Adipocyte (in vitro differentiated cells): Measurements from ENCODE around the gene DHRS4L2.
"Not testable (repeated sequence)": the region's sequence is repeated elsewhere in the genome, so short reads cannot be mapped to it uniquely, and the experiment has no call there.

Experiments
- DNase-seq: peaks from one replicate; pipeline ENCODE4 v3.0.0-alpha.2; 2015; ENCODE audit warnings: low read depth
- H3K27me3 ChIP-seq: replicated peaks from 2 replicates; pipeline ENCODE4 v1.7.0; 2013; ENCODE audit warnings: mild to moderate bottlenecking, low read length, moderate library complexity; ENCODE audit not compliant: control insufficient read depth, insufficient read depth
- H3K36me3 ChIP-seq: 2 replicates; pipeline ENCODE4 v1.7.0; 2013; ENCODE audit warnings: low read length, mild to moderate bottlenecking, moderate library complexity; ENCODE audit not compliant: control insufficient read depth, insufficient read depth, severe bottlenecking
- H3K4me1 ChIP-seq: 2 replicates; pipeline ENCODE4 v1.7.0; 2013; ENCODE audit warnings: mild to moderate bottlenecking, low read length, moderate library complexity; ENCODE audit not compliant: control insufficient read depth, insufficient read depth
- H3K4me3 ChIP-seq: 2 replicates; pipeline ENCODE4 v1.7.0; 2013; ENCODE audit warnings: mild to moderate bottlenecking, low read length, moderate library complexity
- H3K9ac ChIP-seq: 2 replicates; pipeline ENCODE4 v1.7.0; 2013; ENCODE audit warnings: mild to moderate bottlenecking, low read length, moderate library complexity
- H3K9me3 ChIP-seq: 2 replicates; pipeline ENCODE4 v1.7.0; 2013; ENCODE audit warnings: mild to moderate bottlenecking, low read length, moderate library complexity; ENCODE audit not compliant: control insufficient read depth

DHRS4L2 gene

DNA sequence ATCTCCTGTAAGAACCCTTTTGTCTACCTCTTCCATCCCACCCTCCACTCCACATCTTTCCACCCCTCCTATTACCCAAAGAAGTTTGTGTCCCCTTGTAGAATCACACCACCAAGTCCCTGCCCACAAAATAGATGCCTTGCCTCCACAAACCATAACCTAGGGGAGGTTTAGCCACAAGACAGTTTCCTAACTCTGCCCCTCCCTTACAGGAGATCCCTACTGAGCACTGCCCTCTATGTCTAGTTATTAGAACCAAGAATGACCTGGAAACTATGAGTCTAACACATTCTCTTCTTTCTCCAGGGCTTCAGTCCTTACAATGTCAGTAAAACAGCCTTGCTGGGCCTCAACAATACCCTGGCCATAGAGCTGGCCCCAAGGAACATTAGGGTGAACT, 12.3 kb downstream of the DHRS4L2 start:
- DNase-seq, H3K9me3 ChIP-seq, H3K27me3 ChIP-seq, H3K4me3 ChIP-seq, H3K9ac ChIP-seq, H3K4me1 ChIP-seq, H3K36me3 ChIP-seq: not testable (repeated sequence)

DNA sequence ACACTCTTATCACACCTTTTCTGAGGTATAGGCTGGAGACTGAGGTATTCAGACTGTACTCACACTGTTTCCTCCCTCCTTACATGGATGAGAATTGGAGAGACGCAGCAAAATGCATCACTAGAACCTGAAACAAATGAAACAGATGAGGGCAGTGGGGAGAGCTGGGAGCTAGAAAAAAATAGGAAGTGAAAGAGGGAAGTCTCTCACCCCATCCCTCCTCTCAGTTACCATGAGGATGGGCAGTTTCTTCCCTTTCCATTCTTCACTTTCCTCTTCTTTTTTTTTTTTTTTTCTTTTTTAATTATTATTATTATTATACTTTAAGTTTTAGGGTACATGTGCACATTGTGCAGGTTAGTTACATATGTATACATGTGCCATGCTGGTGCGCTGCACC, 12.9 kb downstream of the DHRS4L2 start:
- not testable (repeated sequence) for H3K4me3 ChIP-seq, H3K4me1 ChIP-seq, H3K36me3 ChIP-seq, H3K9ac ChIP-seq, H3K9me3 ChIP-seq, H3K27me3 ChIP-seq, DNase-seq

DNA sequence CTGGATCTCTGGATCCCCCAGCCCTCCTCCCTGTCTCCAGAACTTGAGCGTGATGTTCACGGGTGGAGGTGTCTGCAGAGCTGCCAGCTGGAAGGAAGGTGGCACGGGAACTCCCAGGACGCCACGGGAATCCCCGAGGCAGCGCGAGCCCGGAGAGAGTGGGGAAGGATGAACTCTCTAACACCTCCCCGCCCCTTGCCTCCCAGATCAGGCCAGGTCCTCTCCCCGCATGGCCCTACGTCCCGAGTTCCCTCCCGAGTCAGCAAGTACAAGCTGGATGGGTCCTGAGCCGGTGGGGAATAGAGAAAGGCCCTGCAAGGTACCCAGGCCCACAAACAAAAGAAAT, 17.7 kb downstream of the DHRS4L2 start:
- H3K9me3 ChIP-seq, DNase-seq, H3K27me3 ChIP-seq, H3K4me1 ChIP-seq, H3K36me3 ChIP-seq: not testable (repeated sequence)
- Histone ChIP-seq H3K4me3 (peak overlapping the region; percentile 76), H3K9ac (peak overlapping the region; percentile 64)

DNA sequence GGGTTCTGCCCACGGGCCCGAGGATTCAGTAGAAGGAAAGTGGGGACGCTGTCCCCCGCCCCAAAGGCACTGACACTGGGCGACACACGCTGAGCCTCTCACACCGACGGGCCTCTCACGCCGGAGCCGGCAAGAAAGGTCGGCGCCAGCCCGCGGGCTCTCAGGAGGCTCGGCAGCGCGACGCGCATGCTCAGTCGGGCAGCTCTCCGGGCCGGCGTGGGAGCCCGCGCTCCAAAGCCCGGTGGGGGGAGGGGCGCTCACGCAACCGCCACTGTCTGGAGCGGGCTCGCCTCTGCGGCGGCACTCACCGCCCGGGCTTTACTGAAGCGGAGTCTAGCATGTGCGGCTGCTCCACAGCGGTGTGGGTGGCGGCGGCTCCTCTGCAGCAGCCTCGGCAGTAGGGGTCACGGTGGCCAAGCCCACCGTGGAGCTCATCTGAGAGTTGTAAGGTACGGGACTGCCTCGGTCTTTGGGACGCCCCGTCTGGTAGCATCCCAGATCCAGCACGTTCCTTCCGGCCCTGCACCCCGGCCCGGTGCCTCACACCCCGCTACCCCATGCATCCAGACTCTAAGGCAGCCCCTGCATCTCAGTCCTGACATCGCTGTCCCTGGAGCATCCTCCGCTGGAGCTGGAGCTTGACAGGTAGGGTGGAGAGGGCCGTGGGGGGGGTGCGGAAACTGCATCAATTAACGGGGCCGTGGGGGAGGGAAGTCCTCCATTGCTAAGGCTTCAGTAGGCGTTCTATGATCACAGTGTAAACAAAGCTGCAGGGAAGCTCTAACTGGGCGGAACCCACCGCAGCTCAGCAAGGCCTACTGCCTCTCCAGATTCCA, 18.3 kb downstream of the DHRS4L2 start:
- not testable (repeated sequence) for H3K36me3 ChIP-seq, H3K27me3 ChIP-seq, H3K9me3 ChIP-seq, H3K4me1 ChIP-seq
- DNase-seq: peak; percentile 73
- peak overlapping the region; percentile 64 for H3K9ac ChIP-seq
- H3K4me3 ChIP-seq: peak overlapping the region; percentile 76

DNA sequence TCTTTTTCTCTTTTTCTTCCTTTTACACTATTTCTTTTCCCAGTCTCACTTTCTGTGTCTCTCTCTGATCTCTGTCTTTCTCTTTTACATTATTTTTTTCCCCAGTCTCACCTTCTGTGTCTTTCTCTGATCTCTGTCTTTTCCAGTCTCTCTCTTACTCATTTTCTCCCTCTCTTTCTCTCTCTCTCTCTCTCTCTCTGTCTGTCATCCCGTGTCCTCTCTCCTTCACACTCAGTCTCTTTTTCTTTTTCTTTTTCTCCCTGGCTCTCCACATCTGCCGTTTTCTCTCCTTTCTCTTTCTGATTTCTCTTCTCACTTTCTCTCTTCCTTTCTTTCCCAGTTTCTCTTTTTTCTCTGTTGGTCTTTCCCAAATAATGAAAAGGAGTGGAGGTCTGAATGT, 22.3 kb downstream of the DHRS4L2 start:
- no peak overlapping the region for H3K4me3 ChIP-seq
- H3K4me1 ChIP-seq: no peaks in the 10 kb centered on the region
- H3K9ac ChIP-seq: no peak overlapping the region

DNA sequence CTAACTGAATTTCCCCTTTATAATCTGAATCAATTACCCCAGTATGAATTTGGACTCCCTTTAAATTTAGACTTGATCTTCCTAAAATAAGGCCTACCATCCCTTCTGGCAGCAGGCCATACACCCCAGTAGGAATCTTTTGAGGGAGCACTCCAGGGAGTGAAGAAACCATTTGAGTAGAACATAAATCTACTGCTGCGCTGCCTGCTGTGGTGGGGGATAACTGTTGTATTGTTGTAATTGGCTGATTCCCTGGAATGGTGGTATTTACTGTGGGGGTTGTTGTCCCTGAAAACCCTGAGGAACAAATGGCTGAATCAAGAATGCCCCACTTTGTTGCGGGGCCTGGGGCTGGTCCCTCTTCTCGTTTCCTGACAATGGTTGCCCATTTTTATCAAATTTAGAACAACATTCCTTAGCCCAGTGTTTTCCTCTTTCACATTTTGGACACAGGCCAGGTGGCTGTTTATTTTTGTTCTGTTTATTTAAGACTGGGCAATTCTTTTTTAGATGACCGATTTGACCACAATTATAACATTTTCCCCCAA, 24.1 kb downstream of the DHRS4L2 start:
- H3K9ac ChIP-seq, H3K36me3 ChIP-seq, H3K4me3 ChIP-seq, H3K4me1 ChIP-seq, H3K9me3 ChIP-seq, H3K27me3 ChIP-seq, DNase-seq: not testable (repeated sequence)

More for the DNA sequence above, 22.3 kb downstream of the DHRS4L2 start:
- no peak for DNase-seq
- no peaks in the 10 kb centered on the region for H3K27me3 ChIP-seq
- H3K9me3 ChIP-seq: no peaks in the 10 kb centered on the region
- no peaks in the 10 kb centered on the region for H3K36me3 ChIP-seq

DNA sequence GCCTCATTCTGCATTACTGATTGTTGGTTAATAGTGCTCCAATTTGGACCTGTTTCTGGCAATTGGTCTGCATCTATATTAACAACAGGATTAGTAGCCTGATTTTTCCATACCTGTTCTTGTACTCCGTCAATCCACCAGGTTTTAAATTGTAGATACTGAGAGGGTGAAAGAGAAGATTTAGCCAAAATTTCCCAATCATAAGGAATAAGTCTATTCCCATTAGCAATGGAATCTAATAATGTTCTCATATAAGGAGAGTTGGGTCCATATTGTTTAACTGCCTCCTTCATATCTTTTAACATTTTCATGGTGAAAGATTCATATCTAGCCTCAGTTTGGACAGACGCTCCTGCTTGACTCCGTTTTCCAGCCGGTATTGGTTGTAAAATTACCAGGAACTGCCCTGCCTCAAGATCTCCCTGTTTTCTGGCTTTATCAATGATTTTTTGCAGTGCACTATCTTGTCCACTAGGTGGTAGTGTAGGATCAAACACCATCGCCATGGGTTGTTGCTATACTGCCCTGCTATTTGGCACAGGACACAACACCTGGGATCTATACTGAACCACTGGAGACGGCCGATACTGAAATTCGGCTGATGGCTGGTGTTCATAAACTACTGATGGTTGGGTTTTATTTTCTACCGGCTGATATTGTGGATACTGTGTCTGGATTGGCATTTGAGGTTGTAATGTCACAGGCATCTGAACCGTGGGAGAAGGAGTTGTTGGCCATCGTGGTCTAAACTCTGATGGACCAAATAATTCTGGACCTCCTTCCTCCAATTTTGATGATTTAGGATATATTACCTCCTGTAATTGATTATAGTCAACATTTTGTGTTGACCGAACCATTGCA, 25.2 kb downstream of the DHRS4L2 start:
- Histone ChIP-seq H3K9me3 (no peaks in the 10 kb centered on the region), H3K36me3 (no peaks in the 10 kb centered on the region), H3K27me3 (no peaks in the 10 kb centered on the region), H3K9ac (no peak overlapping the region), H3K4me3 (no peak overlapping the region), H3K4me1 (no peaks in the 10 kb centered on the region)
- DNase-seq: peak; percentile 88

DNA sequence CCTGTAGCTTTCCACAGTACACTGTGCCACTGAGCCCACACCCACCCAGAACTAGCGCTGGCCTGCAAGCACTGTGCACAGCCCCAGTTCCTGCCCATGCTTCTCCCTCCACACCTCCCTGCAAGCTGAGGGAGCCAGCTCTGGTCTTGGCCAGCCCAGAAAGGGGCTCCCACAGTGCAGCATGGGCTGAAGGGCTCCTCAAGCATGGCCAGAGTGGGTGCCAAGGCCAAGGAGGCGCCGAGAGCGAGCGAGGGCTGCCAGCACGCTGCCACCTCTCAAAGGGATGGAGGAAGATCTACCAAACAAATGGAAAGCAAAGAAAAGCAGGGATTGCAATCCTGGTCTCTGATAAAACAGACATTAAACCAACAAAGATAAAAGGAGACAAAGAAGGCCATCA, 27.0 kb downstream of the DHRS4L2 start:
- H3K9ac ChIP-seq, DNase-seq, H3K4me1 ChIP-seq, H3K27me3 ChIP-seq, H3K36me3 ChIP-seq, H3K4me3 ChIP-seq, H3K9me3 ChIP-seq: not testable (repeated sequence)

DNA sequence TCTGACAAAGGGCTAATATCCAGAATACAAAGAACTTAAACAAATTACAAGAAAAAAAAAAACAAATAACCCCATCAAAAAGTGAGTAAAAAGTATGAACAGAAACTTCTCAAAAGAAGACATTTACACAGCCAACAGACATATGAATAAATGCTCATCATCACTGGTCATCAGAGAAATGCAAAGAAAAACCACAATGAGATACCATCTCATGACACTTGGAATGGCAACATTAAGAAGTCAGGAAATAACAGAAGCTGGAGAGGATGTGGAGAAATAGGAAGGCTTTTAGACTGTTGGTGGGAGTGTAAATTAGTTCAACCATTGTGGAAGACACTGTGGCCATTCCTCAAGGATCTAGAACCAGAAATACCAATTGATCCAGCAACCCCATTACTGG, 30.2 kb downstream of the DHRS4L2 start:
- not testable (repeated sequence) for H3K9ac ChIP-seq, H3K4me1 ChIP-seq, H3K4me3 ChIP-seq, DNase-seq, H3K36me3 ChIP-seq, H3K9me3 ChIP-seq, H3K27me3 ChIP-seq

DNA sequence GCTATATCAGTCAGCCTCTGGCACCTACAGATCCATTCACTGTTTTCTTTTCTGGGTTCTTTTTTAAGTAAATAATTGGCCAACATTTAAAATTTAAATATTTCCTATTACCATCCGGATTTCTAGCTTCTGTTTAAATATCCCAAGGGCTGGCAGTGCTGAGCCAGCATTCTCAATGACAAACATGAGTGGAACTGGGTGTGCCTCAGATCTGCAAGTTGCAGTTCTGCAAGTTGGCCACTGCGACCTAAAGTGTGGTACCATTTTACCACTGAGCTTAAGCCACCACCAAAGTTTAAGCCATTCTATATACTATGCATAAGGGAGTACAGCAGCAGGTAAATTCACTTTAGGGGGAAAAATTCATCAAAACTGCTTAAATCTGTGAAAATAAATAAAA, 31.2 kb downstream of the DHRS4L2 start:
- not testable (repeated sequence) for H3K4me3 ChIP-seq, H3K4me1 ChIP-seq, H3K27me3 ChIP-seq, DNase-seq, H3K9me3 ChIP-seq, H3K36me3 ChIP-seq, H3K9ac ChIP-seq

DNA sequence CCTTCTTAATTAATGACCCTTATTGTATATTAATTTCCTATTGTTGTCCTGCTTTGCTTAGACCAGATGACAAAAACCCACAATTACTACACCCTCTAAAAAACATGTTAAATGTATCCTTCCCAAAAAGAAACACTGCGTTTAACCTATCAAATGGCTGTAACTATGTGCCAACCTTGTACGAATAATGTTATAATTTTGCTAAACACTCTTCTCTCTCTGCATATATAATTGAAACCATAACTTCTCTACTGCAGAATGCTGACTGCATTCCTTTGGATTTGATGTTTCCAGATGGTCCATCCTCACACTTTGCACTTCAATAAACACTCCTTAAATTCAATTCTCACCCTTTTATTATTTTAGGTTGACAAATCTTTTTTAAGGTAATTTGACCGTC, 31.8 kb downstream of the DHRS4L2 start:
- H3K9ac ChIP-seq, H3K9me3 ChIP-seq, H3K27me3 ChIP-seq, H3K36me3 ChIP-seq, H3K4me3 ChIP-seq, DNase-seq, H3K4me1 ChIP-seq: not testable (repeated sequence)
